Endothelial cell (in vitro differentiated cells): ENCODE results near the gene SOX6. TPM values are rescaled to one million over a fixed set of nuclear protein-coding genes. Genes with fewer than 3 reads are reported as not detected.

Experiments used
- DNase-seq: peaks from one replicate; pipeline ENCODE4 v3.0.0; 2021; ENCODE audit warnings: low spot score
- H3K27ac Mint-ChIP-seq: one replicate; pipeline ENCODE4 v1.8.0; 2021; ENCODE audit warnings: mixed read lengths, inconsistent platforms; ENCODE audit not compliant: unreplicated experiment
- H3K27me3 Mint-ChIP-seq: one replicate; pipeline ENCODE4 v1.8.0; 2021; ENCODE audit warnings: mild to moderate bottlenecking, moderate library complexity, mixed read lengths, inconsistent platforms; ENCODE audit not compliant: unreplicated experiment
- H3K36me3 Mint-ChIP-seq: one replicate; pipeline ENCODE4 v1.8.0; 2021; ENCODE audit warnings: mild to moderate bottlenecking, low read depth, mixed read lengths, inconsistent platforms; ENCODE audit not compliant: unreplicated experiment
- H3K4me1 Mint-ChIP-seq: one replicate; pipeline ENCODE4 v1.8.0; 2021; ENCODE audit warnings: mild to moderate bottlenecking, mixed read lengths, inconsistent platforms; ENCODE audit not compliant: unreplicated experiment
- H3K4me3 Mint-ChIP-seq: one replicate; pipeline ENCODE4 v1.8.0; 2021; ENCODE audit warnings: mild to moderate bottlenecking, mixed read lengths, inconsistent platforms; ENCODE audit not compliant: unreplicated experiment
- H3K9me3 Mint-ChIP-seq: one replicate; pipeline ENCODE4 v1.8.0; 2021; ENCODE audit warnings: mixed read lengths, inconsistent platforms; ENCODE audit not compliant: unreplicated experiment
- total RNA-seq: library from RNA; stranded (reverse); fragmentation: NEBNext Ultra II Directional; extraction: Animal tissue kit (Norgen Biotek cat#: 25700); gene quantifications from one replicate; pipeline ENCODE4 v1.2.1, GENCODE V29; 2021; ENCODE audit not compliant: unreplicated experiment
- TF ChIP-seq, protein P1 (sequence below): fragments of 200-600 bp; sonication (generic); IDR thresholded peaks from one replicate; pipeline ENCODE4 v1.5.0; 2021; ENCODE audit warnings: antibody characterized with exemption; ENCODE audit not compliant: unreplicated experiment

The SOX6 gene
- total RNA-seq, 1 donor from 2014 or later: 21.0 TPM

DNA sequence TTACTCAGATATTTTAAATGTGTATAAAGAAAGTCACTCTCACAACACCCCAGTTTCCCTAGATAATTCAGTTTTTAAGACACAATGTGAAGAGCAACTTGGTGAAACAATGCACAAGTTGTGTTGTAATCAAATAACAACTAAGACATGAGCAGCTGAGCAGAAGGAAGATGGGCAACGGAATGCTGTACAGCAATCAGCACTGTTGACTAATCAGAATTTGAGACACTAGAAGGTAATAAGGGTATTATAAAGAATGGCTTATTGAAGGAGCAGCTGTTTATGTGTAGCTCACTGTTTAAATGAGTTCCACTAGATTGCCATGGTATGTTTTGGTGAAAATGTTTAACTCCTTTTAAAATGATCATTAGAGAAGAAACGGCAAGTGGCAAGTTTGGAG is 60.1 kb downstream of the SOX6 start:
- Mint-ChIP-seq H3K4me1 (peaks cover 9% of the 10 kb centered on the region), H3K9me3 (no peaks in the 10 kb centered on the region), H3K27ac (no peak overlapping the region), H3K36me3 (no peaks in the 10 kb centered on the region), H3K27me3 (no peaks in the 10 kb centered on the region), H3K4me3 (no peak overlapping the region)
- no peak for DNase-seq
- TF ChIP-seq, protein P1, sequence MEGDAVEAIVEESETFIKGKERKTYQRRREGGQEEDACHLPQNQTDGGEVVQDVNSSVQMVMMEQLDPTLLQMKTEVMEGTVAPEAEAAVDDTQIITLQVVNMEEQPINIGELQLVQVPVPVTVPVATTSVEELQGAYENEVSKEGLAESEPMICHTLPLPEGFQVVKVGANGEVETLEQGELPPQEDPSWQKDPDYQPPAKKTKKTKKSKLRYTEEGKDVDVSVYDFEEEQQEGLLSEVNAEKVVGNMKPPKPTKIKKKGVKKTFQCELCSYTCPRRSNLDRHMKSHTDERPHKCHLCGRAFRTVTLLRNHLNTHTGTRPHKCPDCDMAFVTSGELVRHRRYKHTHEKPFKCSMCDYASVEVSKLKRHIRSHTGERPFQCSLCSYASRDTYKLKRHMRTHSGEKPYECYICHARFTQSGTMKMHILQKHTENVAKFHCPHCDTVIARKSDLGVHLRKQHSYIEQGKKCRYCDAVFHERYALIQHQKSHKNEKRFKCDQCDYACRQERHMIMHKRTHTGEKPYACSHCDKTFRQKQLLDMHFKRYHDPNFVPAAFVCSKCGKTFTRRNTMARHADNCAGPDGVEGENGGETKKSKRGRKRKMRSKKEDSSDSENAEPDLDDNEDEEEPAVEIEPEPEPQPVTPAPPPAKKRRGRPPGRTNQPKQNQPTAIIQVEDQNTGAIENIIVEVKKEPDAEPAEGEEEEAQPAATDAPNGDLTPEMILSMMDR: no peak

DNA sequence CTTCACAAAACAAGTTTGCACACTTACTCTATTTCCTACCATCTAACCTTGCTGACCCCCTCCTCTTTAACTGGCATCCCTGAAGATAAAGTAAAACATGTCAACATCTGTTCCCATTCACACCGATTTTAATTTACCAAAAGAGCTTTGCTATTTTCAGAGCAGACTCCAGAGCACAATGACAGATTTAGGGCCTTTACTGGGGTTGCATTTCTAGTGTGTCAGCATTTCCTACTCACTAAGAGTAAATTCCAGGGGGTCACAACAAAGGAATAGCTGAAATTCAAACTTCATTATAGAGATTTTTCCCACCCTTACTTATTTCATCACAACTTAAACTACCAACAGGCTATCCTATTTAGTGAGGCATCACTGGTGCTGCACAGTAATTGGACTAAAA is 60.8 kb downstream of the SOX6 start:
- TF ChIP-seq, protein P1: no peak
- no peak overlapping the region for H3K27ac Mint-ChIP-seq
- DNase-seq: no peak
- no peaks in the 10 kb centered on the region for H3K9me3 Mint-ChIP-seq
- no peaks in the 10 kb centered on the region for H3K27me3 Mint-ChIP-seq
- H3K4me3 Mint-ChIP-seq: no peak overlapping the region
- peaks cover 9% of the 10 kb centered on the region for H3K4me1 Mint-ChIP-seq
- no peaks in the 10 kb centered on the region for H3K36me3 Mint-ChIP-seq

DNA sequence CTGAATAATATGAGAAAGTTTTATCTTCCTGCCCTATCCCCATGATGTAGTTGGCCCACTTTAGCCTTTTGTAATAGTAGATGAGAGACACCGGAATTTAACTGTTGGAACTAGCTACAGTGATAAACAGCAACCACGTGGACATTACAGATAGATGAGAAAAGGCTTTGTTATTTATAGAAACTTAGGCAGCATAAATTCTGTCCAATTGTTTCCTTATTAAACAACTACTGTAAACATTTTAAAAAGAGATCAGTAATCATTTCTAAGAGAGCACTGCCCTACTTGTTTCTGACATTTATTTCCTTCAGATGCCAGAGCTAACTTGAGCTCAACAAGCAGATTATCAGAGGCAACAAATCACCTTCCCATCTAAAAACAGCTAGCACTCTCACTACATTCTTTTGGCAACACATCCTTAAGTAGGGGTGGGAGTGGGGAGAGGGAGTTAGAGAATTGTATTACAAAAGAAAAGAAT is 63.1 kb downstream of the SOX6 start:
- TF ChIP-seq, protein P1: no peak
- H3K27me3 Mint-ChIP-seq: no peaks in the 10 kb centered on the region
- H3K4me1 Mint-ChIP-seq: peaks cover 6% of the 10 kb centered on the region
- H3K4me3 Mint-ChIP-seq: no peak overlapping the region
- H3K9me3 Mint-ChIP-seq: no peaks in the 10 kb centered on the region
- no peak for DNase-seq
- H3K36me3 Mint-ChIP-seq: no peaks in the 10 kb centered on the region
- no peak overlapping the region for H3K27ac Mint-ChIP-seq

DNA sequence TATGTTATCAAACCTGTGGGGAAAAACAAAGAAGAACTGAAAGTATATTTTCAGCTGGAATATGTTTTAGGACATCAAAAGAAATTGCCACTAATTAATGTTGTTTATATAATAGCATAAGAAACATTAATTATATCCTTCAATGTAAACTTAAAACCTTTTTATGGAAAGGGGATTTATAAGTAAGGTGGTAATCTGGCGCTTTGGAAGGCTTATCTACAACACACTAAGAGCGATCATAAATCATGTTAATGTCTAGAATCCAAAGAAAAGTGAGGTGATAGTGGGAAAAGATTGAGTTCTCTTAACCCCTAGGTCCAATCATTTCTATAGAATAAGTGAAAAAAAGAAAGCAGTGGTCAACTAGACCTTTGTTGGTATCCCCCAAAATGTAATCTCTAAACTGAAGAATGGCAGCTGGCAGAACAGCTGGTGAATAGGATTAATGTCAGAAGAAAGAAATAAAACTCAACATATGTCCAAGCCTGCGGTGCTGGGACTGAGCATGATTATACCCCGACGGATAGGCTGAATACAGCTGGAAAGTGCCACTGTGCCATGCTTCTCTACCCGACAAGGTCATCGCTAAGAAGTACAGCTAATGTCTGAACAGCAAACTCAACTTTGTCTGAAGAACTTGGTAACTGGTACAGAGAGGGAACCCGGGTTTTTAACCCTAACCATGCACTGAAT is 64.0 kb downstream of the SOX6 start:
- H3K4me1 Mint-ChIP-seq: peaks cover 6% of the 10 kb centered on the region
- TF ChIP-seq, protein P1: no peak
- H3K4me3 Mint-ChIP-seq: no peak overlapping the region
- no peak overlapping the region for H3K27ac Mint-ChIP-seq
- H3K9me3 Mint-ChIP-seq: no peaks in the 10 kb centered on the region
- no peaks in the 10 kb centered on the region for H3K27me3 Mint-ChIP-seq
- no peaks in the 10 kb centered on the region for H3K36me3 Mint-ChIP-seq
- no peak for DNase-seq

DNA sequence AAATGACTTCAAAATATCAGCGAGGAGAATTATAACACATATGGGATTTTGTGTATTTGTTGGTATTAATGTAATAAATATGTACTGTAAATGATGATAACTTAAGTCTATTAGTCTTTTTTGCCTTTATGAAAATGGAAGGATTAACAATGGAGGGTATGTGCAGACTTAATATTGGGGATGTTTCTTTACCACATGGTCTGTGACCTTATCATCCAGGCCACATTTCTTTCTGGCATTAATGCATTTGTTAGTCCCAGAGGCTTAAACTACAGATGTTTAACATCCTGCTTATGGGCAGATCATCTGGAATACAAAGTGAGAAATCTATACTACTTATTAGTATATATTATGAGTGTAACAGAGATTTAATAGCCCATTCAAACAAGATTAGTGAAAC is 64.6 kb downstream of the SOX6 start:
- Mint-ChIP-seq H3K36me3 (no peaks in the 10 kb centered on the region), H3K4me3 (no peak overlapping the region), H3K27ac (no peak overlapping the region), H3K9me3 (no peaks in the 10 kb centered on the region), H3K27me3 (no peaks in the 10 kb centered on the region), H3K4me1 (peaks cover 6% of the 10 kb centered on the region)
- no peak for DNase-seq
- TF ChIP-seq, protein P1: no peak
